H1 (cell line): Measurements from ENCODE around the gene HDAC7. TPM values are rescaled to one million over a fixed set of nuclear protein-coding genes. Genes with fewer than 3 reads are reported as not detected.

Experiments
- BACH1 ChIP-seq: IDR thresholded peaks from 2 replicates; pipeline ENCODE4 v1.6.1; 2012; ENCODE audit warnings: low read length, improper control_type of control experiment
- CBX8 ChIP-seq: fragments of 300-800, 300-1000 bp; sonication (generic); IDR thresholded peaks from 2 replicates; pipeline ENCODE4 v1.7.1; 2016; ENCODE audit warnings: low read depth, low read length, borderline replicate concordance
- CHD7 ChIP-seq: fragments of 300-600 bp; sonication (generic); IDR thresholded peaks from 2 replicates; pipeline ENCODE4 v1.7.1; 2012; ENCODE audit warnings: low read length, moderate library complexity, mild to moderate bottlenecking, inconsistent platforms; ENCODE audit not compliant: insufficient replicate concordance
- POLR2AphosphoS5 ChIP-seq: IDR thresholded peaks from 2 replicates; pipeline ENCODE4 v1.6.1; 2011; ENCODE audit warnings: low read depth, low read length
- RXRA ChIP-seq: IDR thresholded peaks from 2 replicates; pipeline ENCODE4 v1.6.1; 2011; ENCODE audit warnings: low read depth, mild to moderate bottlenecking, low read length, moderate library complexity; ENCODE audit not compliant: insufficient read depth
- SP1 ChIP-seq: IDR thresholded peaks from 2 replicates; pipeline ENCODE4 v1.6.1; 2011; ENCODE audit warnings: low read depth, low read length
- SUZ12 ChIP-seq: fragments of 200-600 bp; sonication (generic); IDR thresholded peaks from 2 replicates; pipeline ENCODE4 v1.6.1; 2012; ENCODE audit warnings: mild to moderate bottlenecking, inconsistent platforms, low read length, moderate library complexity, mixed read lengths
- TEAD4 ChIP-seq: IDR thresholded peaks from 2 replicates; pipeline ENCODE4 v1.6.1; 2012; ENCODE audit warnings: low read depth, low read length, inconsistent platforms, mixed read lengths
- polyA plus RNA-seq, 7 experiments: library from polyadenylated mRNA; depleted of rRNA in 3 of 7; stranded (reverse) in 5 of 7; unstranded in 2 of 7; fragments of >200 nt in 5 of 7; fragments of 200-250 nt in 2 of 7; gene quantifications; 1 replicate in 5 of 7; 2 replicates in 1 of 7; 4 replicates in 1 of 7; pipeline versions ENCODE4 v1.2.1 to v1.2.3, GENCODE V29; 2011 to 2013; ENCODE audit warnings: missing spikeins in 2 of 7, mixed read lengths in 2 of 7
- total RNA-seq: library from RNA; stranded (reverse); fragmentation: NEBNext Ultra II Directional; extraction: Animal tissue kit (Norgen Biotek cat#: 25700); gene quantifications from 2 replicates; pipeline ENCODE4 v1.2.1, GENCODE V29; 2021

The HDAC7 gene
- total and polyA plus RNA-seq, 2 of the 8 experiments (the other 6 are each of a cell fraction or from before 2014, with no cell fraction given), result 25.5 to 84.9 TPM

DNA sequence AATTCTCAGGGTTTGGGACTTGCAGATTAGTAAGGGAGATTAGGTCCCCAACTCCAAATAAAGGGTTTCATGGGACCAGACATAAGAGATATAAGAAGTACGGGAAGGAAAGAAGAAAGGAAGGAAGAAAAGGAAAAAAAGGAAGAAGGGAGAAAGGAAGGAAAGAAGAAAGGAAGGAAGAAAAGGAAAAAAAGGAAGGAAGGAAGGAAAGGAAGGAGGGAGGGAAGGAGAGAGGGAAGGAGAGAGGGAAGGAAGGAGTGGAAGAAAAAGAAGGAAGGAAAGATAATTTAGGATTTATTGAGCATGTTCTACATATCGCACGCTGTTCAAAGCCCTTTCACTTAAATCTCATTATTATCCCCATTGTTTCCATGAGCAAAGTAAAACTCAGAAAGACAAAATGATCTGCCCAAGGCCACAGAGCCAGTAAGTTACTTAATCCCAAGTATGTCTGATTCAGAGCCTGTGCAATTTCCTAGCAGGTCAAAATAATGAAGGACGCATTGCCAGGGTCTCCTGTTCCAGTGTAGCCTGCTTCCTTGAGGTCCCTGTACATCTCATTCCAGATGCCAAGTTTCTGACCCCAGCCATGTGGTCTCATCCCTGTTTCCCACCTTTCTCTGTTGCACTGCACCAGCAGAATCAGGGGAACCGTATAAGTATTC lies 3.9 kb upstream of the HDAC7 start (continued):
- TF ChIP-seq CHD7, result no peak
- no peak for TF ChIP-seq RXRA
- TF ChIP-seq SUZ12, result no peak
- no peak for TF ChIP-seq CBX8
- no peak for TF ChIP-seq SP1
- TF ChIP-seq POLR2AphosphoS5, result no peak
- TF ChIP-seq TEAD4, result no peak
- no peak for TF ChIP-seq BACH1
